Smooth muscle cell (in vitro differentiated cells): Measurements from ENCODE around the gene SLC2A11. TPM values are rescaled to one million over a fixed set of nuclear protein-coding genes. Genes with fewer than 3 reads are reported as not detected.
"Not testable (repeated sequence)": the region's sequence is repeated elsewhere in the genome, so short reads cannot be mapped to it uniquely, and the experiment has no call there.

Experiments used
- DNase-seq: peaks from one replicate; lab custom pipeline; 2025; ENCODE audit not compliant: unreplicated experiment; lab: John Stamatoyannopoulos, UW
- H2AFZ ChIP-seq: fragments of 200-600 bp; sonication (generic); 2 replicates; pipeline ENCODE4 v1.6.0; 2016; ENCODE audit warnings: antibody characterized with exemption, low read depth, mild to moderate bottlenecking
- H3F3A ChIP-seq: fragments of 200-600 bp; sonication (generic); 2 replicates; pipeline ENCODE4 v1.6.0; 2017; ENCODE audit warnings: antibody characterized with exemption, low read depth
- H3K27ac ChIP-seq: fragments of 200-600 bp; sonication (generic); 2 replicates; pipeline ENCODE4 v1.5.1; 2016; ENCODE audit warnings: low read depth, mild to moderate bottlenecking
- H3K27me3 ChIP-seq: fragments of 200-600 bp; sonication (generic); 2 replicates; pipeline ENCODE4 v1.6.1; 2016; ENCODE audit warnings: low read depth, mild to moderate bottlenecking
- H3K36me3 ChIP-seq: fragments of 200-600 bp; sonication (generic); 2 replicates; pipeline ENCODE4 v1.5.1; 2016; ENCODE audit warnings: low read depth
- H3K4me1 ChIP-seq: fragments of 200-600 bp; sonication (generic); 2 replicates; pipeline ENCODE4 v1.5.1; 2016; ENCODE audit warnings: low read depth
- H3K4me2 ChIP-seq: fragments of 200-600 bp; sonication (generic); 2 replicates; pipeline ENCODE4 v1.6.0; 2016; ENCODE audit warnings: mild to moderate bottlenecking
- H3K4me3 ChIP-seq: fragments of 200-600 bp; sonication (generic); 2 replicates; pipeline ENCODE4 v1.5.1; 2016; ENCODE audit warnings: mild to moderate bottlenecking
- H3K79me2 ChIP-seq: fragments of 200-600 bp; sonication (generic); 2 replicates; pipeline ENCODE4 v1.6.0; 2016; ENCODE audit warnings: low read depth, mild to moderate bottlenecking
- H3K9ac ChIP-seq: fragments of 200-600 bp; sonication (generic); 2 replicates; pipeline ENCODE4 v1.6.0; 2016; ENCODE audit warnings: low read depth
- H3K9me3 ChIP-seq: fragments of 200-600 bp; sonication (generic); replicated peaks from 2 replicates; pipeline ENCODE4 v1.5.1; 2016; ENCODE audit warnings: low read depth
- H4K20me1 ChIP-seq: fragments of 200-600 bp; sonication (generic); 2 replicates; pipeline ENCODE4 v1.6.0; 2016; ENCODE audit warnings: low read depth
- CTCF ChIP-seq: fragments of 200-600 bp; sonication (generic); IDR thresholded peaks from 2 replicates; pipeline ENCODE4 v1.5.1; 2017; ENCODE audit warnings: borderline replicate concordance, mild to moderate bottlenecking, antibody characterized with exemption; ENCODE audit not compliant: insufficient read depth, poor library complexity, severe bottlenecking
- WGBS: methylation state at CpG from one replicate; pipeline ENCODE4 v1.1.7; 2016; ENCODE audit warnings: low lambda C conversion rate; 5-methylcytosine and 5-hydroxymethylcytosine counted together
- polyA plus RNA-seq: library from polyadenylated mRNA; unstranded; fragments of >200 nt; fragmentation: Nextera tagmentation; extraction: Ambion mirVana; gene quantifications from 2 replicates; pipeline ENCODE4 v1.2.1, GENCODE V29; 2016
- total RNA-seq: library from RNA; depleted of rRNA; stranded (reverse); fragments of >200 nt; gene quantifications from 2 replicates; pipeline ENCODE4 v1.2.3, GENCODE V29; 2014

The SLC2A11 gene
- total and polyA plus RNA-seq, 2 experiments from 2014 or later: 3.5 to 9.5 TPM

- 1% methylated on average over 41 of the region's 58 CpGs for whole genome bisulfite sequencing
- peak; percentile 6 for TF ChIP-seq CTCF
- H3K27me3 ChIP-seq: no peaks in the 10 kb centered on the region
- peak overlapping the region; percentile 84 for H2AFZ ChIP-seq
- no peak for DNase-seq
- no peaks in the 10 kb centered on the region for H3K79me2 ChIP-seq
- no peaks in the 10 kb centered on the region for H3K9me3 ChIP-seq
- peak overlapping the region; percentile 75 for H3K4me3 ChIP-seq
- H3K27ac ChIP-seq: peak overlapping the region; percentile 49
- no peaks in the 10 kb centered on the region for H3K36me3 ChIP-seq
- H3K4me2 ChIP-seq: peak overlapping the region; percentile 98
- peak overlapping the region; percentile 16 for H3K9ac ChIP-seq
- H3K4me1 ChIP-seq: peaks cover 7% of the 10 kb centered on the region
- no peaks in the 10 kb centered on the region for H4K20me1 ChIP-seq
- peaks cover 4% of the 10 kb centered on the region for H3F3A ChIP-seq
Observed at GRCh38 chr22:23856721-23857605, 712 bp upstream of the SLC2A11 start.

- Histone ChIP-seq H3K4me3 (peak overlapping the region; percentile 75), H3K4me1 (peaks cover 7% of the 10 kb centered on the region), H3K27me3 (no peaks in the 10 kb centered on the region), H4K20me1 (no peaks in the 10 kb centered on the region), H3K9me3 (no peaks in the 10 kb centered on the region), H3K4me2 (peak overlapping the region; percentile 98), H2AFZ (peak overlapping the region; percentile 92), H3F3A (peaks cover 4% of the 10 kb centered on the region), H3K9ac (no peak overlapping the region), H3K36me3 (no peaks in the 10 kb centered on the region), H3K79me2 (no peaks in the 10 kb centered on the region), H3K27ac (no peak overlapping the region)
- no peak for DNase-seq
- 67% methylated on average over 7 of the region's 7 CpGs for WGBS
- no peak for TF ChIP-seq CTCF
Observed at GRCh38 chr22:23858484-23858815, 775 bp downstream of the SLC2A11 start.

GRCh38 chr22:23859201-23859600 lies 1.5 kb downstream of the SLC2A11 start:
- H4K20me1 ChIP-seq: no peaks in the 10 kb centered on the region
- peaks cover 4% of the 10 kb centered on the region for H3F3A ChIP-seq
- H3K4me1 ChIP-seq: peaks cover 7% of the 10 kb centered on the region
- no peak for TF ChIP-seq CTCF
- no peak overlapping the region for H2AFZ ChIP-seq
- H3K36me3 ChIP-seq: no peaks in the 10 kb centered on the region
- H3K4me2 ChIP-seq: no peak overlapping the region
- DNase-seq: no peak
- H3K9me3 ChIP-seq: no peaks in the 10 kb centered on the region
- no peaks in the 10 kb centered on the region for H3K79me2 ChIP-seq
- no peak overlapping the region for H3K9ac ChIP-seq
- H3K27me3 ChIP-seq: no peaks in the 10 kb centered on the region
- no peak overlapping the region for H3K27ac ChIP-seq
- WGBS: 98% methylated on average over 4 of the region's 4 CpGs
- no peak overlapping the region for H3K4me3 ChIP-seq

GRCh38 chr22:23860187-23860586 lies 2.5 kb downstream of the SLC2A11 start:
- not testable (repeated sequence) for H3F3A ChIP-seq, H2AFZ ChIP-seq, DNase-seq, H3K9me3 ChIP-seq, H3K27me3 ChIP-seq, H3K9ac ChIP-seq, H3K36me3 ChIP-seq, H3K4me1 ChIP-seq, H3K27ac ChIP-seq, H3K4me2 ChIP-seq, H4K20me1 ChIP-seq, H3K4me3 ChIP-seq, H3K79me2 ChIP-seq
- 88% methylated on average over 8 of the region's 8 CpGs for WGBS
